Measurements from ENCODE around the gene ADAMTS14.
"Not testable (repeated sequence)": the region's sequence is repeated elsewhere in the genome, so short reads cannot be mapped to it uniquely, and the experiment has no call there.

ADAMTS14 gene

GRCh38 chr10:70643272-70643671 is 29.0 kb upstream of the ADAMTS14 start:
- H3K36me3 ChIP-seq (ENCODE audit: insufficient read depth, insufficient read length, low read length); H3K9ac ChIP-seq (ENCODE audit: insufficient read length, low read depth); H3K27me3 ChIP-seq (ENCODE audit: insufficient read depth, insufficient read length); DNase-seq (ENCODE audit: low read depth, low spot score); H3K4me1 ChIP-seq (ENCODE audit: insufficient read depth, insufficient read length); H3K9me3 ChIP-seq (ENCODE audit: insufficient read depth, low read length); H3K4me3 ChIP-seq (ENCODE audit: insufficient read length, low read depth): not testable (repeated sequence)

GRCh38 chr10:70644959-70645358 is 27.3 kb upstream of the ADAMTS14 start:
- H3K4me3 ChIP-seq (ENCODE audit: insufficient read length, low read depth); DNase-seq (ENCODE audit: low read depth, low spot score); H3K27me3 ChIP-seq (ENCODE audit: insufficient read depth, insufficient read length); H3K4me1 ChIP-seq (ENCODE audit: insufficient read depth, insufficient read length); H3K36me3 ChIP-seq (ENCODE audit: insufficient read depth, insufficient read length, low read length); H3K9ac ChIP-seq (ENCODE audit: insufficient read length, low read depth): not testable (repeated sequence)
- H3K9me3 ChIP-seq (ENCODE audit: insufficient read depth, low read length): peaks cover 16% of the 10 kb centered on the region; the same call in 1 of the 2 replicates

- Histone ChIP-seq H3K27me3 (ENCODE audit: insufficient read depth, insufficient read length) (no peaks in the 10 kb centered on the region), H3K4me3 (ENCODE audit: insufficient read length, low read depth) (no peak overlapping the region), H3K9ac (ENCODE audit: insufficient read length, low read depth) (no peak overlapping the region), H3K4me1 (ENCODE audit: insufficient read depth, insufficient read length) (peaks cover 2% of the 10 kb centered on the region), H3K9me3 (ENCODE audit: insufficient read depth, low read length) (peaks cover 31% of the 10 kb centered on the region; the same call in 1 of the 2 replicates), H3K36me3 (ENCODE audit: insufficient read depth, insufficient read length, low read length) (no peaks in the 10 kb centered on the region)
- TF ChIP-seq SUZ12 (IDR thresholded peaks at IDR 0.05; ENCODE audit: extremely low read depth, insufficient read depth, insufficient read length): no peak
- TF ChIP-seq ZNF274 (IDR thresholded peaks at IDR 0.05; ENCODE audit: low read depth, low read length): no peak
- TF ChIP-seq YY1 (IDR thresholded peaks at IDR 0.05; ENCODE audit: insufficient read depth, insufficient read length): no peak
- DNase-seq (ENCODE audit: low read depth, low spot score): no peak
Observed at GRCh38 chr10:70647086-70647485, 25.2 kb upstream of the ADAMTS14 start.

- TF ChIP-seq SUZ12 (IDR thresholded peaks at IDR 0.05; ENCODE audit: extremely low read depth, insufficient read depth, insufficient read length) (no peak), ZNF274 (IDR thresholded peaks at IDR 0.05; ENCODE audit: low read depth, low read length) (no peak), YY1 (IDR thresholded peaks at IDR 0.05; ENCODE audit: insufficient read depth, insufficient read length) (no peak)
- Histone ChIP-seq H3K27me3 (ENCODE audit: insufficient read depth, insufficient read length) (no peaks in the 10 kb centered on the region), H3K4me3 (ENCODE audit: insufficient read length, low read depth) (no peak overlapping the region), H3K4me1 (ENCODE audit: insufficient read depth, insufficient read length) (peaks cover 2% of the 10 kb centered on the region), H3K9ac (ENCODE audit: insufficient read length, low read depth) (no peak overlapping the region), H3K9me3 (ENCODE audit: insufficient read depth, low read length) (peaks cover 36% of the 10 kb centered on the region; the same call in 1 of the 2 replicates), H3K36me3 (ENCODE audit: insufficient read depth, insufficient read length, low read length) (no peaks in the 10 kb centered on the region)
- DNase-seq (ENCODE audit: low read depth, low spot score): no peak
Observed at GRCh38 chr10:70648427-70648826, 23.9 kb upstream of the ADAMTS14 start.

GRCh38 chr10:70649526-70649925 is 22.8 kb upstream of the ADAMTS14 start:
- TF ChIP-seq YY1 (IDR thresholded peaks at IDR 0.05; ENCODE audit: insufficient read depth, insufficient read length): no peak
- TF ChIP-seq SUZ12 (IDR thresholded peaks at IDR 0.05; ENCODE audit: extremely low read depth, insufficient read depth, insufficient read length): no peak
- no peak for TF ChIP-seq ZNF274 (IDR thresholded peaks at IDR 0.05; ENCODE audit: low read depth, low read length)
- H3K36me3 ChIP-seq (ENCODE audit: insufficient read depth, insufficient read length, low read length): no peaks in the 10 kb centered on the region
- H3K9me3 ChIP-seq (ENCODE audit: insufficient read depth, low read length): peaks cover 36% of the 10 kb centered on the region; the same call in 1 of the 2 replicates
- no peaks in the 10 kb centered on the region for H3K27me3 ChIP-seq (ENCODE audit: insufficient read depth, insufficient read length)
- H3K4me3 ChIP-seq (ENCODE audit: insufficient read length, low read depth): no peak overlapping the region
- DNase-seq (ENCODE audit: low read depth, low spot score): no peak
- no peak overlapping the region for H3K9ac ChIP-seq (ENCODE audit: insufficient read length, low read depth)
- H3K4me1 ChIP-seq (ENCODE audit: insufficient read depth, insufficient read length): peaks cover 2% of the 10 kb centered on the region

- Histone ChIP-seq H3K4me1 (ENCODE audit: insufficient read depth, insufficient read length) (peaks cover under 1% of the 10 kb centered on the region), H3K9ac (ENCODE audit: insufficient read length, low read depth) (no peak overlapping the region), H3K9me3 (ENCODE audit: insufficient read depth, low read length) (peaks cover 36% of the 10 kb centered on the region; the same call in 1 of the 2 replicates), H3K27me3 (ENCODE audit: insufficient read depth, insufficient read length) (no peaks in the 10 kb centered on the region), H3K36me3 (ENCODE audit: insufficient read depth, insufficient read length, low read length) (no peaks in the 10 kb centered on the region), H3K4me3 (ENCODE audit: insufficient read length, low read depth) (no peak overlapping the region)
- no peak for DNase-seq (ENCODE audit: low read depth, low spot score)
- TF ChIP-seq YY1 (IDR thresholded peaks at IDR 0.05; ENCODE audit: insufficient read depth, insufficient read length) (no peak), ZNF274 (IDR thresholded peaks at IDR 0.05; ENCODE audit: low read depth, low read length) (no peak), SUZ12 (IDR thresholded peaks at IDR 0.05; ENCODE audit: extremely low read depth, insufficient read depth, insufficient read length) (no peak)
Observed at GRCh38 chr10:70650104-70650503, 22.2 kb upstream of the ADAMTS14 start.

GRCh38 chr10:70650718-70651117 is 21.6 kb upstream of the ADAMTS14 start:
- Histone ChIP-seq H3K4me3 (ENCODE audit: insufficient read length, low read depth) (no peak overlapping the region), H3K9me3 (ENCODE audit: insufficient read depth, low read length) (peaks cover 36% of the 10 kb centered on the region; the same call in 1 of the 2 replicates), H3K27me3 (ENCODE audit: insufficient read depth, insufficient read length) (no peaks in the 10 kb centered on the region), H3K4me1 (ENCODE audit: insufficient read depth, insufficient read length) (no peaks in the 10 kb centered on the region), H3K36me3 (ENCODE audit: insufficient read depth, insufficient read length, low read length) (no peaks in the 10 kb centered on the region), H3K9ac (ENCODE audit: insufficient read length, low read depth) (no peak overlapping the region)
- DNase-seq (ENCODE audit: low read depth, low spot score): no peak
- TF ChIP-seq YY1 (IDR thresholded peaks at IDR 0.05; ENCODE audit: insufficient read depth, insufficient read length) (no peak), SUZ12 (IDR thresholded peaks at IDR 0.05; ENCODE audit: extremely low read depth, insufficient read depth, insufficient read length) (no peak), ZNF274 (IDR thresholded peaks at IDR 0.05; ENCODE audit: low read depth, low read length) (no peak)

GRCh38 chr10:70651661-70652060 is 20.6 kb upstream of the ADAMTS14 start:
- Histone ChIP-seq H3K9me3 (ENCODE audit: insufficient read depth, low read length) (peaks cover 36% of the 10 kb centered on the region; the same call in 1 of the 2 replicates), H3K4me3 (ENCODE audit: insufficient read length, low read depth) (no peak overlapping the region), H3K27me3 (ENCODE audit: insufficient read depth, insufficient read length) (no peaks in the 10 kb centered on the region), H3K4me1 (ENCODE audit: insufficient read depth, insufficient read length) (no peaks in the 10 kb centered on the region), H3K36me3 (ENCODE audit: insufficient read depth, insufficient read length, low read length) (no peaks in the 10 kb centered on the region), H3K9ac (ENCODE audit: insufficient read length, low read depth) (no peak overlapping the region)
- DNase-seq (ENCODE audit: low read depth, low spot score): no peak
- TF ChIP-seq SUZ12 (IDR thresholded peaks at IDR 0.05; ENCODE audit: extremely low read depth, insufficient read depth, insufficient read length): no peak
- no peak for TF ChIP-seq YY1 (IDR thresholded peaks at IDR 0.05; ENCODE audit: insufficient read depth, insufficient read length)
- TF ChIP-seq ZNF274 (IDR thresholded peaks at IDR 0.05; ENCODE audit: low read depth, low read length): no peak

Measured in NT2/D1 (cell line).